ENCODE measurements around the gene GRID1.

Gene GRID1

GRCh38 chr10:86312701-86313270, 53.8 kb downstream of the GRID1 start:
- DNase-seq, result no peak

DNA sequence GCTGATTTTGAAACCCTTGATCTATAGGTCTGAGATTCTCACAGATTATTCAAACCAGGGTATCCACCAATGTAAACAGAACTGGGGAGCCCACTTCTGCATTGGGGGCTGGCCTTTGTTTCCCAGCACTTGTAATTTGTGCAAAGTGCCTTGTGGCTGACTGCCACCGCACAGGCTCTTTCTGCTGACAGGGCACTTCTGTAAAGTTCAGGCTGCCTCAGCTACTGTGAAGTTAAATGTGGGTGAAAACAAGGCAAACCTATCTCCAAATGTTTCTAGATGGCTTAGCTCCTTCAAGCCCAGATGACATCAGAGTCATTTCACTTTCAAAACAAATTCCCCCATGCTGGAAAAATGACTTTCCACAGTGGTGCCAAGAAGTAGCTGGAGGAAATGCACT, 54.7 kb downstream of the GRID1 start:
- no peak for DNase-seq

DNA sequence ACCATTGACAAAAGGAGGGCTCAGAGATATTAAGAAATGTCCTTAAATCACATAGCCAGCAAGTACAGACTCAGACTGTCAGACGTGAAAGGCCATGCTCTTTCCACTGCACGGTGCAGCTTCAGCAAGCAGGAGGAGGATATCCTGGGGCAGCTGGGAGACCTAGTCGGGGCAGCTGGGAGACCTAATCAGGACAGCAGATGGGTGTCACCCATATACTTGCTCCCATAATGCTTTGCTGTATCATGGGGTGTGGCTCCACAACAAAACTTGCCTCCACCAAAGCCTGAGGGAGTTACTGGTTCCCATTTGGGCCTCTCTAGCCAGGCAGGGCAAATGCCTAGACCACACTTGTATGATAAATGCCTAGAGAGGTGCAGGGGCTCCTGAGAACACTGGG, 55.4 kb downstream of the GRID1 start:
- no peak for DNase-seq

DNA sequence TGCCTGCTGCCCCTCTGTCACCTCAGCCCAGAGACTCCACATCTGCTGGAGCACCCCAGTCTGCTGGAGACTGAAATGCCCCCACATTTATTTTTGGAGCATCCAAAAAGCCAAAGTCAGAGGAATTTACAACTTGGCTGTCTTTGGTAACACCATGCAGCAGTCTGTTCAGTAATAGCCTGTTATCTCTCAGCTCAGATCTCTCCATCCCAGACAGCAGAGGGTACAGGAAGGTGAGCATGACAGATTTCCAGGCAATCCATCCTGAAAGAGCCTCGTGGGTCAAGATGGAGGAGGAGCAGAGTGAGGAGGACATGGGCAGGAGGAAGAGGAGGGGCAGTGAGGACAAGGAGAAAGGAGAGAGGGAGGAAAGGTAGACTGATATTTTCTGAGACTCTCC, 55.9 kb downstream of the GRID1 start:
- DNase-seq, result no peak

DNA sequence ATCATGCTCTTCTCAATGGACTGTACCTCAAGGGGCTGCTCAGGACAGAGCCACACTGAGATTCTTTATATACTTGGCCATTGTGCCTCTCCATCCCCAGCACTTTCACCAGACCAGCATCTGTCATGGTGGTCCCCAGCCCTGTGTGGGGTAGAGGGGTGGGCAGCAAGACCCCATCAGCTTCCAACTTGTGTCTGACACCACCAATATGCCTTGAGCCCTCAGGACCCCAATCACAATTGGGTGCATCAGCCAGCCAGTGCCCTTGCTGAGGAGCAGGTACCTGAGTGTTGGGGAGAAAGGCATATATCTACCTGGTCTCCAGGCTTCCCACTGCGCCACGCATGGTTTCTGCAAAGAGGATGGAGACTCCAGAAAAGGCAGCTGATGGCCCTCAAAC, 56.3 kb downstream of the GRID1 start:
- DNase-seq, result no peak

DNA sequence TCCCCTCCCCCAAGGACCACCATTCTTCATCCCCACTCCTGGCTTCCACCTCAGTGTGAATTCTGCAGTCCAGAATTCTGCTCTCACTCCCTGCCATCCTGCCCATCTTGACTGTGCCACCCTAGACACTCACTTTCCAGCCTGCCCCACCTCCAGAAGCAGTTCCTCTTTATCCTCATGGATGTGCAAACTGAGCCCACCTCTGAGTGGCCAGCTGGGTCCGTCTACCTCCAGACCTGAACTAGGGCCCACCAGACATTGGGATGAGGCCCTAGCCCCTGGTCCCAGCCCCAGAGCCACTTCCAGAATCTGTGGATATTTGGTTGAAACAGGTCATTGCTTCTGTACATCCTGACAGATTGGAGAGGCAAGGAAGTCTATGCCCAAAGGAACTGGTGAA, 58.5 kb downstream of the GRID1 start:
- DNase-seq, result no peak

GRCh38 chr10:86306628-86307278, 59.8 kb downstream of the GRID1 start:
- no peak for DNase-seq

DNA sequence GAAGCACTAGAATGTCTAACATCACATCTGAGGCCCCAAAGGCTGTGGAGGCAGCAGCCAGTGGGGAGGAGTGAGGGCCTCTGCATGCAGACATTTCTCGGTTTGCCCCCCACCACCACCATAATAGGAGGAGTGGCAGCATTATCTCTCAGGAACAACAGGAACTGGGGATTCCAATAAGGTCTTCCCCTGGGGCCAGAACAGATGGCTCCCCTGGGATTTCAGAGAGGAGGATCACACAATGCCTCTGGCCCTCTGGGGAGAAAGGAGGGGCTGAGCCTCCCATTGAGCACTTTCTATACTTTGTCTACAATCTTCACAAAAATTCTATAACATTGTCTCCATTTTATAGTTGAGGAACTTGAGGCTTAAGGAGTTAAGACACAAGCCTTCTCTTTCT, 61.1 kb downstream of the GRID1 start:
- DNase-seq, result no peak

GRCh38 chr10:86304436-86304835, 62.2 kb downstream of the GRID1 start:
- no peak for DNase-seq

- DNase-seq, result no peak
Observed at GRCh38 chr10:86303626-86304025, 63.0 kb downstream of the GRID1 start.

DNA sequence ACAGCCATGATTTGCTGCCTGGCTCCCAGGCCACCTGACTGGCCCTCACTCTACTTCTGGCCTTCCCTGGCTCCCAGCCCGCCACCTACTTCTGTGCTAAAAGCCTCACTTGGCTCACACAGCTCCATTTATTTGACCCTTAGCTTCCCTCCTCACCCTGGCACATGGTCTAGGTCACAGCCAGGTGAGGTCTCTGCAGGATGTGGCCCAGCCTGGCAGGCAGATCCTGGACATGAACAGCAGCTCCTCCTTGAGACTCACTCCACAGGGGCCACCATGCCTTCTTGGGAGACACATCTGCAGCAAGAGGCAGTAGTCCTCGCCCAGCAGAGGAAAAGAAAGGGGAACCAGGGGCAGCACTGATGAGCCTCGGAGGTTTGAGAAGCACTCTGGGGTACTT, 64.6 kb downstream of the GRID1 start:
- DNase-seq, result no peak

GRCh38 chr10:86300931-86301830, 65.4 kb downstream of the GRID1 start:
- DNase-seq, result no peak

DNA sequence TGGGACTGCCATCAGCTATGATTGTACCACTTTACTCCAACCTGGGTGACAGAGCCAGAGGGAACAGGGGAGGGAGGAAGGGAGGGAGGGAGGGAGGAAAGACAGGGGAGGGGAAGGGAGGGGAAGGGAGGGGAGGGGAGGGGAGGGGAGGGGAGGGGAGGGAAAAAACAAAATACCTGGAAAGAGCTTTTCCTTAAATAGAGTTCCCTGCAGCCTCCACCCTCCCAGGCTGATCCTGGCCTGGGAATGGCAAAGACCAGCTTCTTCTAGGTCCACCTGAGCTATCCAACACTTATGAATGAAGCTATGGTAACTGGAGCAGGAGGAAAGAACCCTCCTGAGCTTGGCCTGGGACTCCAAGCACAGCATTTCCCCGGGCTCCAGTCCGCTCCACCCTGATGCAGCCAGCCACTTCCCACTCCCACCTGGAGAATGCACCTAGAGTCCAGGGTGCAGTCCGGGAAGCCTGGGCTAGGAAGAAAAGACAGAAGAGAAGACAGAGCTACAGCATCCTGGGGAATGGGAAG, 66.1 kb downstream of the GRID1 start:
- no peak for DNase-seq

- DNase-seq, result no peak
Observed at GRCh38 chr10:86299562-86299961, 67.0 kb downstream of the GRID1 start.

- DNase-seq, result no peak
Observed at GRCh38 chr10:86298501-86299001, 68.0 kb downstream of the GRID1 start.

DNA sequence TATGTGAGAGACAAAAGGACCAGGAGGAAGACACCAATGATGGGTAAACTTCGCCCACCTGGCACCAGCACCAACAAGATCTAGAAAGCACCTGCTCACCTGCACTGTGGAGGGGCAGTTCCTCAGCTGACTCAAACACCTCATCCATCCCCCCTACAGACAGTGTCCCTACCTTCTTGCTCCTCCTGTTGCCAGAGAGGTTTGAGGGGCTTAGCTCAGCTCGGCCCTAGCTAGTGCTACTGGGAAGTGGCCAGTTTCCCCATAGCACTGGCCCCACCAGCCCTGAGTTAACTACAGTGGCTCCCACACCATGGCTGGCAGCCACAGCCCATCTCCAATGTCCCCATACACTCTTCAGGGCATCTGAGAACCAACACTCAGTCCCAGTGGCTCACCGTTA, 70.8 kb downstream of the GRID1 start:
- no peak for DNase-seq

GRCh38 chr10:86295351-86295750, 71.2 kb downstream of the GRID1 start:
- no peak for DNase-seq

- no peak for DNase-seq
Observed at GRCh38 chr10:86294346-86295265, 72.0 kb downstream of the GRID1 start.

DNA sequence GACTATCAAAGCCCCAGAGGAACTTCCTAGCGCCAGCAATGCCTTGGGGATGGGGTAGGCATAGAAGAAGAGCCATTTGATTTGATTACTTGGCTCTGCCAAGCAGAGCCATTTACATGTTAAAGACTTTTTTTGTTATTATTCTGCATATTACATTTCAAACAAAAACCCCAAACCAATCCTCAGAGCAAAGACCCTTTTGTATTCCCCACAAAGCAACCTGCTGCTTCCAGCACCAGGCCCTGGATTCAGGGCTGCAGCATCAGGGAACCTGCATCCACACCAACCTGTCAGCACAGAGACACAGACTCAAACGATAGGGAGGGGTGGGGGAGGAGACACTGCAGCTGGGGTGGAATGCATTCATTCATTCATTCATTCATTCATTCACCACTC, 73.2 kb downstream of the GRID1 start:
- no peak for DNase-seq

DNA sequence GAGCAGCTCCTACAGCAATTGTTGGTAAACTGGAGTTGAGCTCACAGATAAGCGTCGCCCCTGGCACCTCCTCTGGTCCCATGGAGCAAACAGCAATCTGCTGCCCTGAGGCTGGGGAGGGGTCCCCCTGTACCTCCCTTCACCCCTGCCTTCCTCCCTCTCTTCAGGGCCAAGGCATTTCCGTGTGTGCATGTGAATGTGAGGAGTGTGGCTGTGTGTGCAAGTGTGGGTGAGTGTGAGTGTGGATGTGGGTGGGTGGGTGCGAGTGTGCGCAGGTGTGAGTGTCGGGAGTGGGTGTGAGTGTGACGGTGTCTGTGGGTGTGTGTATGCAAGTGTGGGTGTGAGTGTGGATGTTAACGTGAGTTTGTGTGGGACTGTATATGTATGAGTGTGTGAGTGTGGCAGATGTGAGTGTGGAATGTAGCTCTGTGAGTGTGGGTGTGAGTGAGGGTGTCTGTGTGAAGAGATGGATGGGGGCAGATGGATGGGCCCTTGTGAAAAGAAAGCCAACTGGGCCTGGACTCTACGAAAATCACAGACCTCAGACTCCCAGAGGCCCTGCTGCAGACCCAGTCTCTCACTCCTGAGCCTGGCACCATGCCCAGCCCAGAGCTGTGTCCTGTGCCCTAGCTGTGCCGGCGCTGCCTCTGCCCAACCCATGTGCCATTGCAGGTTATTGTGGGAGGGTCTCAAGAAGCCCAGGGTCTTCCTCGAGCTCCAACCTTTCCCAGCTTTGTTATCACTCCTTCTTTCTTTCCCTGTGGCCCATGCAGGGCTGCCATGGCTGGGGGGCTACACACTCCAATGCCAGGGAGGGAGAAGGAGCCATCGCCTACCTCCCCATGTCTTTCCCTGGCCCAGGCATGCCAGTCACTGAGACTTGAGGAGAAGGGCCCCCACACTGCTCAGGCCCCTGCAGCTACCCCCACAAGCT, 73.9 kb downstream of the GRID1 start:
- no peak for DNase-seq

DNA sequence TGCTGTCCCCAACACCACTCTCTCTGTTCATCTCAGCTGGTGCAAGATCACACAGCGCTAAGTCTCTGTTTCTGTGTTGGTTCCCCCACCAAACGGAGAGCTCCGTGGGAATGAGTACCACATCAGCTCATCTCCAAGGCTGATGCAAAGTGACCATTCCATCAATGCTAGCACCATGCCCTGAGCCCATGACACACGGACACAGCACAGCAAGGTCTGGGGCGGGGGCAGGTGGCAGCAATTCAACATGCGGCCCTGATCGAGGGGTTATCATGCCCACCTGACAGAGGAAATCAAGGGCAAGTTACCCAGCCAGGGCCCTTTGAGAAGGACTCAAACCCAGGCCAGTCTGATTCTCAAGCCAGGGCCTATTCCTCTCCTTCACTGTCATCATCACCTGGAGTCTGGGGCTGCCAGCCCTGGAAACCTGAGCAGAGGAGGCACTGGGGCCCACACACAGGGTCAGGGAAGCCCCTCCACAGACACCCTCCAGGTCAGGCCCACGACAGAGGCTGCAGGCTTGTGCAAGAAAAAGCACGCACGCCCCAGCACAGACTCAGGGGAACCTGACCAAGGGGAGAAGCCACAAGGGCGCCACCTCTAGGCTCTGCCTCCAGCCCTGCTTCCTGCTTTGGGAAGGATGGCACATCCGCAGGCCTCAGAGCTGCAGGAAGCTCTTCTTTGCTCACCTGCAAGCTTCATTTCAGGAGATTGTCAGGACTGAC, 74.8 kb downstream of the GRID1 start:
- DNase-seq, result no peak
